HFF-Myc (cell line): ENCODE results near the gene HDAC7.

Experiments
- DNase-seq: peaks from one replicate; pipeline ENCODE4 v3.0.0-alpha.2; 2011; ENCODE audit warnings: low read depth; ENCODE audit errors: extremely low read depth
- H3K4me3 ChIP-seq: replicated peaks from 2 replicates; pipeline ENCODE4 v1.5.1; 2011; ENCODE audit warnings: low read depth, mild to moderate bottlenecking, control low read depth, low read length
- CTCF ChIP-seq: IDR thresholded peaks from 2 replicates; pipeline ENCODE4 v1.5.1; 2012; ENCODE audit warnings: mild to moderate bottlenecking, low read depth, low read length, control low read depth; ENCODE audit errors: missing control alignments

The HDAC7 gene

GRCh38 chr12:47751561-47751960 is 68.1 kb downstream of the HDAC7 start:
- DNase-seq = no peak
- no peak overlapping the region for H3K4me3 ChIP-seq
- no peak for TF ChIP-seq CTCF

- no peak for TF ChIP-seq CTCF
- no peak for DNase-seq
Observed at GRCh38 chr12:47750916-47751470, 68.7 kb downstream of the HDAC7 start.

GRCh38 chr12:47750229-47750798 is 69.4 kb downstream of the HDAC7 start:
- no peak overlapping the region for H3K4me3 ChIP-seq
- no peak for DNase-seq
- no peak for TF ChIP-seq CTCF

More at GRCh38 chr12:47750916-47751470, 68.7 kb downstream of the HDAC7 start:
- no peak overlapping the region for H3K4me3 ChIP-seq

GRCh38 chr12:47748899-47749298 is 70.8 kb downstream of the HDAC7 start:
- no peak for DNase-seq
- no peak for TF ChIP-seq CTCF

GRCh38 chr12:47748507-47748828 is 71.2 kb downstream of the HDAC7 start:
- no peak for DNase-seq

More at GRCh38 chr12:47748899-47749298, 70.8 kb downstream of the HDAC7 start:
- no peak overlapping the region for H3K4me3 ChIP-seq

GRCh38 chr12:47747596-47748506 is 71.9 kb downstream of the HDAC7 start:
- TF ChIP-seq CTCF = no peak
- DNase-seq = no peak
- H3K4me3 ChIP-seq = no peak overlapping the region

More at GRCh38 chr12:47748507-47748828, 71.2 kb downstream of the HDAC7 start:
- no peak overlapping the region for H3K4me3 ChIP-seq
- no peak for TF ChIP-seq CTCF
